Neural progenitor cell (in vitro differentiated cells): ENCODE results near the gene SHMT1. TPM values are rescaled to one million over a fixed set of nuclear protein-coding genes. Genes with fewer than 3 reads are reported as not detected.

Experiments used
- DNase-seq: peaks from one replicate; pipeline ENCODE4 v3.0.0-alpha.2; 2016; ENCODE audit warnings: low spot score
- H2AFZ ChIP-seq: fragments of 200-600 bp; sonication (generic); replicated peaks from 2 replicates; pipeline ENCODE4 v1.6.1; 2016; ENCODE audit warnings: antibody characterized with exemption
- H3F3A ChIP-seq: fragments of 200-600 bp; sonication (generic); 2 replicates; pipeline ENCODE4 v1.6.1; 2016; ENCODE audit warnings: antibody characterized with exemption, low read depth
- H3K27ac ChIP-seq: fragments of 200-600 bp; sonication (generic); 2 replicates; pipeline ENCODE4 v1.5.1; 2016; ENCODE audit warnings: mild to moderate bottlenecking
- H3K27me3 ChIP-seq: fragments of 200-600 bp; sonication (generic); 2 replicates; pipeline ENCODE4 v1.6.1; 2016; ENCODE audit warnings: mild to moderate bottlenecking, moderate library complexity
- H3K36me3 ChIP-seq: fragments of 200-600 bp; sonication (generic); 2 replicates; pipeline ENCODE4 v1.5.1; 2016
- H3K4me1 ChIP-seq: fragments of 200-600 bp; sonication (generic); 2 replicates; pipeline ENCODE4 v1.6.1; 2016; ENCODE audit warnings: mixed run types
- H3K4me2 ChIP-seq: fragments of 200-600 bp; sonication (generic); 2 replicates; pipeline ENCODE4 v1.6.1; 2016
- H3K4me3 ChIP-seq: fragments of 200-600 bp; sonication (generic); 2 replicates; pipeline ENCODE4 v1.5.1; 2016
- H3K79me2 ChIP-seq: fragments of 200-600 bp; sonication (generic); 2 replicates; pipeline ENCODE4 v1.6.1; 2016; ENCODE audit warnings: low read depth
- H3K9ac ChIP-seq: fragments of 200-600 bp; sonication (generic); 2 replicates; pipeline ENCODE4 v1.6.1; 2016
- H3K9me3 ChIP-seq: fragments of 200-600 bp; sonication (generic); 2 replicates; pipeline ENCODE4 v1.5.1; 2016; ENCODE audit warnings: low read depth
- H4K20me1 ChIP-seq: fragments of 200-600 bp; sonication (generic); 2 replicates; pipeline ENCODE4 v1.6.1; 2016; ENCODE audit warnings: low read depth
- H3K27ac Mint-ChIP-seq: 3 replicates; pipeline ENCODE4 v1.8.0; 2021; ENCODE audit warnings: mixed read lengths
- H3K27me3 Mint-ChIP-seq: 2 replicates; pipeline ENCODE4 v1.8.0; 2022; ENCODE audit warnings: low read depth, mild to moderate bottlenecking, inconsistent platforms, moderate library complexity, mixed read lengths; ENCODE audit not compliant: insufficient read depth
- H3K36me3 Mint-ChIP-seq: 3 replicates; pipeline ENCODE4 v1.8.0; 2021; ENCODE audit warnings: mixed read lengths
- H3K4me1 Mint-ChIP-seq: 3 replicates; pipeline ENCODE4 v1.8.0; 2021; ENCODE audit warnings: mixed read lengths
- H3K4me3 Mint-ChIP-seq: 3 replicates; pipeline ENCODE4 v1.8.0; 2021; ENCODE audit warnings: mild to moderate bottlenecking, moderate library complexity, mixed read lengths
- H3K9me3 Mint-ChIP-seq: 3 replicates; pipeline ENCODE4 v1.8.0; 2020; ENCODE audit warnings: mixed read lengths
- EZH2 ChIP-seq: fragments of 200-600 bp; sonication (generic); IDR thresholded peaks from 2 replicates; pipeline ENCODE4 v1.6.1; 2017; ENCODE audit warnings: antibody characterized with exemption, mild to moderate bottlenecking, moderate library complexity
- EZH2phosphoT487 ChIP-seq: fragments of 200-600 bp; sonication (generic); IDR thresholded peaks from 2 replicates; pipeline ENCODE4 v1.6.1; 2017; ENCODE audit warnings: antibody characterized with exemption
- total RNA-seq: library from RNA; depleted of rRNA; stranded (reverse); fragments of >200 nt; gene quantifications from 2 replicates; pipeline ENCODE4 v1.2.3, GENCODE V29; 2015; ENCODE audit warnings: low replicate concordance
- TF ChIP-seq, protein P1 (sequence below): fragments of 200-600 bp; sonication (generic); IDR thresholded peaks from 2 replicates; pipeline ENCODE4 v1.5.1; 2017; ENCODE audit warnings: antibody characterized with exemption, mild to moderate bottlenecking

Gene SHMT1
- total RNA-seq, 1 donor from 2014 or later = 26.3 TPM

DNA sequence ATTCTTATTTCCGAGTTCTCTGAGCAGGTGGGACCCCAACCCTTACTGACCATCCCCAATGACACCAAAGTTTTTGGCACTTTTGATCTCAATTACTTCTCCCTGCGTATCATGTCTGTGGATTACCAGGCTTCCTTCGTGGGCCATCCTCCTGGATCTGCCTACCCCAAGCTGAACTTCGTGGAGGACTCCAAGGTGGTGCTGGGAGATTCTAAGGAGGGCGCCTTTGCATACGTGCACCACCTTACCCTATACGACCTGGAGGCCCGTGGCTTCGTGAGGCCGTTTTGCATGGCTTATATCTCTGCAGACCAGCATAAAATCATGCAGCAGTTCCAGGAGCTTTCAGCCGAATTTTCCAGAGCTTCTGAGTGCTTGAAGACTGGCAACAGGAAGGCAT, 47.4 kb downstream of the SHMT1 start:
- Histone ChIP-seq H3K27me3 (no peaks in the 10 kb centered on the region), H3K79me2 (peaks cover 83% of the 10 kb centered on the region), H3K9ac (peak overlapping the region; percentile 88), H3K36me3 (no peaks in the 10 kb centered on the region), H4K20me1 (peaks cover 48% of the 10 kb centered on the region), H3K4me3 (peak overlapping the region; percentile 89), H3K27ac (no peak overlapping the region), H2AFZ (no peak overlapping the region), H3K4me2 (peak overlapping the region; percentile 80), H3F3A (peaks cover 12% of the 10 kb centered on the region), H3K4me1 (peaks cover 16% of the 10 kb centered on the region), H3K9me3 (no peaks in the 10 kb centered on the region)
- Mint-ChIP-seq H3K4me1 (peaks cover 43% of the 10 kb centered on the region), H3K27ac (peak overlapping the region; percentile 76), H3K9me3 (no peaks in the 10 kb centered on the region), H3K36me3 (peaks cover 11% of the 10 kb centered on the region), H3K4me3 (peak overlapping the region; percentile 99), H3K27me3 (peaks cover 3% of the 10 kb centered on the region)
- TF ChIP-seq EZH2phosphoT487 = no peak
- TF ChIP-seq EZH2 = no peak
- TF ChIP-seq, protein P1, sequence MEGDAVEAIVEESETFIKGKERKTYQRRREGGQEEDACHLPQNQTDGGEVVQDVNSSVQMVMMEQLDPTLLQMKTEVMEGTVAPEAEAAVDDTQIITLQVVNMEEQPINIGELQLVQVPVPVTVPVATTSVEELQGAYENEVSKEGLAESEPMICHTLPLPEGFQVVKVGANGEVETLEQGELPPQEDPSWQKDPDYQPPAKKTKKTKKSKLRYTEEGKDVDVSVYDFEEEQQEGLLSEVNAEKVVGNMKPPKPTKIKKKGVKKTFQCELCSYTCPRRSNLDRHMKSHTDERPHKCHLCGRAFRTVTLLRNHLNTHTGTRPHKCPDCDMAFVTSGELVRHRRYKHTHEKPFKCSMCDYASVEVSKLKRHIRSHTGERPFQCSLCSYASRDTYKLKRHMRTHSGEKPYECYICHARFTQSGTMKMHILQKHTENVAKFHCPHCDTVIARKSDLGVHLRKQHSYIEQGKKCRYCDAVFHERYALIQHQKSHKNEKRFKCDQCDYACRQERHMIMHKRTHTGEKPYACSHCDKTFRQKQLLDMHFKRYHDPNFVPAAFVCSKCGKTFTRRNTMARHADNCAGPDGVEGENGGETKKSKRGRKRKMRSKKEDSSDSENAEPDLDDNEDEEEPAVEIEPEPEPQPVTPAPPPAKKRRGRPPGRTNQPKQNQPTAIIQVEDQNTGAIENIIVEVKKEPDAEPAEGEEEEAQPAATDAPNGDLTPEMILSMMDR = no peak
- no peak for DNase-seq

DNA sequence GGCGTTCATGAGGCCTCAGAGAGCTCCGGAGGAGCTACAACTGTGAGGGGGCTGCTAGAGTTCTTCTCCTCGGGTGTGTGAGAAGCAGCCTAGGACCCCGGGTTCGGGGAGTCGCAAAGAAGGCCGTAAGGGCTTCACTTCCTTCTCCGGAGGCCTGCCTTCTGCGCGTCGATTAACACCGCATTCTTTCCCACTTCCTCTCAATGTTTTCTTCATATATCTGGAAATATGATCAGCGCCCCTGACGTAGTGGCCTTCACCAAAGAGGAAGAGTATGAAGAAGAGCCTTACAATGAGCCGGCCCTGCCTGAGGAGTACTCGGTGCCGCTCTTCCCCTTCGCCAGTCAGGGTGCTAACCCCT, 47.8 kb downstream of the SHMT1 start:
- no peak for DNase-seq
- Mint-ChIP-seq H3K9me3 (no peaks in the 10 kb centered on the region), H3K36me3 (peaks cover 13% of the 10 kb centered on the region), H3K27me3 (peaks cover 3% of the 10 kb centered on the region), H3K4me1 (peaks cover 40% of the 10 kb centered on the region), H3K4me3 (peak overlapping the region; percentile 99), H3K27ac (peak overlapping the region; percentile 98)
- Histone ChIP-seq H3K9ac (peak overlapping the region; percentile 88), H3F3A (peaks cover 12% of the 10 kb centered on the region), H3K36me3 (no peaks in the 10 kb centered on the region), H3K27ac (peak overlapping the region; percentile 94), H3K27me3 (no peaks in the 10 kb centered on the region), H3K79me2 (peaks cover 87% of the 10 kb centered on the region), H3K4me2 (peak overlapping the region; percentile 80), H3K4me1 (peaks cover 16% of the 10 kb centered on the region), H4K20me1 (peaks cover 43% of the 10 kb centered on the region), H3K9me3 (no peaks in the 10 kb centered on the region), H3K4me3 (peak overlapping the region; percentile 89), H2AFZ (peak overlapping the region; percentile 81)
- TF ChIP-seq, protein P1 = no peak
- TF ChIP-seq EZH2phosphoT487 = no peak
- no peak for TF ChIP-seq EZH2

DNA sequence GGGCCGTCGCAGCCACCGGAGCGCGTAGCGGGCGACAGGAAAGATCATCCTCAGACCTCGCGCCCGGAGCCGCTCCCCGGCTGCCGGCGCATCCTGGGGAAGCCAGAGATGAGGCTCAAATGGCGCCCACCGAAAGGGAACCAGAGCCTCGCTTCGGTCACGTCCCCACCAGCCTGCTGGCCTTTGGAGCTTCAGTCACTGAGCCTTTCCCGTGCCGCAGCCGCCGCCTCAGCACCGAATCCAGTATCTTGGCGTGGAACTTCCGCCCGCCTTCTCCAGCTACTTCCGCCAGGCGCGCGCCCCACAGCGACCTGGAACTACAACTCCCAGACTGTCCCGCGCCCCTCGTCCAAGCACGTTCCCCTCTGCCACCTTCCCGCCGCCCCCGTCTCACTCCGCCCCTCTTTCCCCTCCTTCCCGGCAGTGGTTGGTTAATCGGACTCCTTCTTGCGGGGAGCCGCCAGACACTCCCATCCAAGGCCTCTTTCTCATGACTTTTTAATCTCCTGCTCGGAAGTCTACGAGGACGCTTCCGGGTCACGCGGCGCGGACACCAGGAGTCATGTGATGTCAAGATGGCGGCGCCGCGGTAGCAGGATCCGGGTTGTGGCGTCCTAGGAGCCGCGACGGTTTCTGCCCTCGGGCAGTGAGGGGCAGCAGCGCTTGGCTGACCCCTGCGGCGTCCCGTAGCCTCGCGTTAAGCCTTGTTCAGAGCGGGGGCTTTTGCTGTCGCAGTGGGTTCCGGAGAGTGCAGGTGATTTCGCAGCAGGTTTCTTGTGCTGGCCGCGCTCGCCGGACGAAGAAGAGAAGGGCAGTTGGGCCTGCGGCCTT, 48.4 kb downstream of the SHMT1 start, which contains the start of the genes SMCR8 and TOP3A:
Gene SMCR8 (plus strand): TSS at position 563 of the 831 bp plus-strand sequence. CDS start 497 bp downstream, outside the sequence.
Gene TOP3A (minus strand): TSS at position 264 of the 831 bp plus-strand sequence. CDS start 216 bp downstream, at position 48.
- peaks cover 16% of the 10 kb centered on the region for H3K4me1 ChIP-seq

More for the DNA sequence above, 48.4 kb downstream of the SHMT1 start, which contains the start of the genes SMCR8 and TOP3A:
- H3K27me3 ChIP-seq = no peaks in the 10 kb centered on the region
- H3F3A ChIP-seq = peaks cover 12% of the 10 kb centered on the region
- peak within 1 kb of the TSS; percentile 94 for H3K27ac ChIP-seq
- Mint-ChIP-seq H3K4me3 (peak within 1 kb of the TSS; percentile 99), H3K36me3 (peaks cover 17% of the 10 kb centered on the region), H3K27me3 (peaks cover 3% of the 10 kb centered on the region), H3K9me3 (no peaks in the 10 kb centered on the region), H3K4me1 (peaks cover 40% of the 10 kb centered on the region), H3K27ac (peak within 1 kb of the TSS; percentile 98)
- peak within 1 kb of the TSS; percentile 80 for H3K4me2 ChIP-seq
- no peak for TF ChIP-seq EZH2
- TF ChIP-seq, protein P1 = no peak
- no peak for TF ChIP-seq EZH2phosphoT487
- H3K9me3 ChIP-seq = no peaks in the 10 kb centered on the region
- H3K79me2 ChIP-seq = peaks cover 88% of the 10 kb centered on the region
- H2AFZ ChIP-seq = peak within 1 kb of the TSS; percentile 81
- H3K36me3 ChIP-seq = no peaks in the 10 kb centered on the region
- peaks cover 38% of the 10 kb centered on the region for H4K20me1 ChIP-seq
- DNase-seq = peak; percentile 97
- H3K9ac ChIP-seq = peak within 1 kb of the TSS; percentile 88
- H3K4me3 ChIP-seq = peak within 1 kb of the TSS; percentile 89
